HG03064 (cell line): Measurements from ENCODE around the gene KRT4.

ENCODE experiments used
- ATAC-seq: cut with Tn5 transposase; IDR thresholded peaks from one replicate; pipeline ENCODE4 v1.9.1; 2021; ENCODE audit warnings: low read depth; ENCODE audit not compliant: unreplicated experiment

Gene KRT4

DNA sequence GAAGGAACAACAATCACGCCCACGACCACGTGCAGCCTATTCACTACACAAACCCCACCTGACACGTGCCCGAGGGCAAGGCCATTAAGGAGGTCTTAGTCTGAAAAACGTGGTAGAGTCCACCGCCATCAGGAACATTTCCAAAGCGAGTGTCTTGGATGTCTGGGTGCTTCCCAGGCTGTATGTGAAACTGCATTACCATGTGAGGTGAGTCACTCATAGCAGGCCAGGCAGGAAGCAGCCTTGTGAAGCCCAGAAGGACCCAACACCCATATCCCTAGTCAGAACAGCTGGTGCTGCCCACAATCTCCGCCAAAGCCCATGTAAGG is 23.5 kb upstream of the KRT4 start:
- ATAC-seq: no peak

DNA sequence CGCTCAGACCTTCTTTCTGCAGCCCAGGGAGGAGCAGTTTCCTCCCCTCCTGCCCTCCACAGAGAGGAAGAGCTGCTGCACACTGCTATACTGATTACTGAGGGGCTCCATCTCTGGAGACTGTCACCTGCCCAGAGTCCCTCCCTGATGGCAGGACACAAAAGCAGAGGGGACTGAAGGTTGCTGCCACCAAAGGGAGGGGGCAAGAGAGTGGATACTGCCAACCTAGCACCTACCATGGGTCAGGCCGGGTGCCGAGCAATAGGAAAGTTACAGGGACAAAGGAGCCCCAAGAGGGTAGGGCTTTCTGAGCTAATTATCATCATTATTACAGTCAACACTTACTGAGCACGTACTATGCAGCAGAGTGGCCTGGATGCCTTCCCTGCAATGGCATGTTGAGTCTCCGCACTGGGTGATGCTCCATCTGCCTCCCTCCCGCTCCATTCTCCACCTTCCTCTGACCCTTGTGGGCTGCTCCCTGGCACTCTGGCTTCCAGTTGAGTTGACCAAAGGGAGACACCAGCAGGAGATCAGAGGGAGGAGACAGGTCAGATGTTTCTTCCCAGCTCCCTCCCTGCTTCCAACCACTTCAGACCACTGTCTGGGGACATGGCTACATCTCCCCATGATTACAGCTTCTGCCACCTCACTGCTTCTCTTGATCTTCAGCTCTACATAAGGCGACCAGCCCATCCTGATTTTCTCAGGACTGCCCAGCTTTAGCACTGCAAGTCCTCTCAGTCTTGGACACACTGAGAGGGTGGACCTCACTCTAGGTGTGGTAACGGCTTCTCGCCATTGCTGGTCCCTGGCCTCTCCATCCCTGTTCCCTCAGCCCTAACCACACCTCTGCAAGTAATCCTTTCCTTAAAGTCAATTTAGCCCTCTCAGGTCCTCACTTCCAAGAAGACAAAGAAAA is 22.8 kb upstream of the KRT4 start:
- ATAC-seq: no peak

DNA sequence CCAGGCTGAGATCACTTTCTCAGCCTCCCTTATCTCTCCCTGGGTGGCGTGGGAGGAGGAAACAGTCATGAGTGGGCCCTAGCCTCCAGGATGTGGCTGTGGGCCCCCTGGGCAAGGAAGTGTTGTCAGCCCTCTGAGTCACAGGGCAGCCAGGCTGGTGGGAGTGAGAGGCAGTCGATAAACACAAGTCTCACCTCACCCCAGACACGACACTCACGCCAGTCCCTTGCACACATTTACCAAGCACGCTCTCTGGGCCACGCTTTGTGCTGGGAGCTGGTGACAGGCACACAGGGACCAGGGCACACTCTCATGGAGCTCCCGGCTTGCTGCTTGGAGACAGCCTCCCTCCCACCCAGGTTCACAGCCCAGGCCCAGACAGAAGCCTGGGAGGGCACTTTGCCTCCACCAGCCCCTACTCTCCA is 22.1 kb upstream of the KRT4 start:
- ATAC-seq: no peak

DNA sequence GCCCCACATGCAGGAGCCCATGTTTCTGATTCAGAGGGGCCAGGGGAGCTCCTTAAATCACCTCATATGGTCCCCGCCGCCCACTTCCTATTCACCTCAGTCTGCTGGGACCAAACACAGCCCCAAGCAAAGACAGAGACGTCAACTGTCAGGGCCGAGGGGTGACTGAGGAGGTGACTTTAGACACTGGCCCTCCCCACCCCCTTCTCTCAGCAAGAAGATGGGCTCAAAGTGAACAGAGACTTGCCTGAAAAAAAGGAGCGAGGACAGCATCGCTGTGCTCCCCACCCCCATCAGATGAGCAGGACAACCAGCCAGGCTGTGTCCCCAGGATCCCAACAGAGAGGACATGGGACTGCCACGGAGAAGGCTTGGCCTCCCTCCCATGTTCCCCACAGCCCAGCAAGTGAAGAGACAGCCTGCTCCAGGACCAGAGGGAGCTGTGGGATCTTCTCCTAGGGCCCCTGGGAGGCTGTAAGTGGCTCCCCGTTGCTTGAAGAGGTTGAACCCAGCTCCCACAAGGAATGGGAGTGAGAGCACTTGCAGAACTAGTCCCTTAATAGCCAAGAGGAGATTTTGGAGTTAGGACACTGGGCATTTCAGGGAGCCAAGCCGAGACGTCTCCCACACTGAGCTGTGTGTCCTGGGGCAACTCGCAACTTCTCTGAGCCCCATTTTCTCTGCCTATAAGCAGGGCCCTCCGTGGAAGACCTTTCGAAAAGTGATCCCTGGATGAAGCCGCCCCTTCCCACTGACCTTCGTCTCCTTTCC is 21.5 kb upstream of the KRT4 start:
- no peak for ATAC-seq

DNA sequence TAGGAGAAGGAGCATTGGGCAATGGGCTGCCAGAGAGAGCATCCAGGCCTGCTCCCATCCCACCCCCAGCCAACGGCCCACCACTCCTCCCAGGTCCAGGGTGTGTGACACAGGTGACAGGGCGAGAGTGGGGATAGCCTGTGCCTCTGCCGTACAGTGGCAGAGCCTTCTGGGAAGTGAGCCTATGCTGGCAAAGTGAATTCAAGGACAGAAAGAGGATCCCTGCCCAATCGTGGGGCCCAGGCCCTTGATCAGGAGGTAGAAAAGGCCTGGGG is 20.7 kb upstream of the KRT4 start:
- no peak for ATAC-seq

DNA sequence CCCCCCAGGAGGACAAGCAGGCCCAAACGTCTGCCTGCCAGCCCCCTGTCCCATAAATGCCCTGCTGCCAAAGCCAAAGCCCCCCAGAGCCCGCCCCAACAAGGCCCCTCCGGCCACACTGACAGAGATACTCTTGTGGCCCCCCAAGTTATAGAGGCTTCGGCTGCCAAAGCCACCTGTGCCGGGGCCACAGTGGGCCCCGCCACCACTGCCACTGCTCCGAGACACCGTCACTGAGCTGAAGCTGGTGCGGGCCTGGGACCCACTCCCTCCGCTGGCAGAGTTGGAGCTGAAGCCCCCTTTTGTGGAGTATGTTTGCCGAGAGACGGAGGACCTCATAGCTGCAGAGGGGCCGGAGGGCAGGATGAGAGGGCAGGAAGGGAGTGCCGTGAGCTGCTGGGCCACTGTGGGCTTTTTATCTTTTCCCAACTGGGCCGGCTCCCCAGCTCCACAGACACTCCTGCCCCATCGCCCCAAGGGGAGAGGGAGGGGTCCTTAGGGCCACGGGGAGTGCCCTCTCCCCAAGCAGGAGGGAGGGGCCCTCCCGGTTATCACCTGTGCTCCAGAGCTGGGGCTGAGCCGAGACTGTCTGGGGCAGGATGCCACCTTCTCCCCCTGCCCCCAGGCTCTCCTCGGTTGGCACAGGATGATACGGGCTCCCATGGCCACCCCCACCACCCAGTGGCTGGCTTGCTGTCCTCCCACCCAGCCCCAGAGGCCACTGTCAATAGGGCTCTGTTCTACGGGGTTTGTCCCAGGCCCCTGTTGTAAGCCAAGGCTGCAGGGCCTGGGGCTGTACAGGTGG is 20.2 kb upstream of the KRT4 start, which contains the start of gene KRT79:
KRT79 (minus strand) TSS at position 390 of the 805 bp plus-strand sequence; CDS start at position 339, 51 bp downstream.
- ATAC-seq: no peak

DNA sequence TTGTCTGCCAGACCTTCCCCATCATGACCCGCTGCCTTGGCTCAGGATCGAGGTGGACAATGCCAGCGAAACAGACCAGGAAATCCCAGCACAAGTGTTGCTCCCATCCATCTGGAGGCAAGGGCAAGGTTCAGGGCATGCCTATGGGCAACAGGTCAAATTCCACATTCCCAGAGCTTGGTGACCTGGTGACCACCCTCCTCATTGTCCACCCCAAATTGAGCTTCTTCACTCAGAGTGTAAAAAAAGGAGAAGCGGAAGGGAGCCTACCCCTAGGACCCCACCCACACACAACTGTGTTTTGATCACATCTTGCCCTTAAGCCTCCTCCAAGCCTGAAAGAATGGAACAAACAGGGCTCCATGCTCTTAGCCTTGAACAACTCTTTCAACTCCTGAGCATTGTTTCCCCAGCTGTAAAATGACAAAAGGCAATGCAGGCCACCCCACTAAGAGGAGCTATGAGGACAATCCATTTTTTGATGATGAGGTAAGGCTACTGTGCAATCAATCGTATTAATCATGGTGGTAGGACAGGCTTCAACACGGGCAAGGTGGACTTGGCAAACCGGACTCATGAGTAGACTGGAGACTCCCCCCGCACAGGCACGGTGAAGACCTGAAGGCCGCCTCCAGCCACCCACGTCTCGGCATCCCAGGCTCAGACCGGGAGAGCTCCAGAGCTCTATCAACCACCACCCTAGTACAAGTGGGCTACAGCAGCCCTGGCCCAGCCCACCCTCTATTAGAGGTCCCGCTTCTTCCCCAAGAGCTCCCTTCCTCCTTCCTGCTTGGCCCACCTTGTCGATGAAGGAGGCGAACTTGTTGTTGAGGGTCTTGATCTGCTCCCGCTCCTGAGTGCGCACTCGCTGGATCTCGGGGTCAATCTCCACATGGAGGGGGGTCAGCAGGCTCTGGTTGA is 19.3 kb upstream of the KRT4 start:
- no peak for ATAC-seq

DNA sequence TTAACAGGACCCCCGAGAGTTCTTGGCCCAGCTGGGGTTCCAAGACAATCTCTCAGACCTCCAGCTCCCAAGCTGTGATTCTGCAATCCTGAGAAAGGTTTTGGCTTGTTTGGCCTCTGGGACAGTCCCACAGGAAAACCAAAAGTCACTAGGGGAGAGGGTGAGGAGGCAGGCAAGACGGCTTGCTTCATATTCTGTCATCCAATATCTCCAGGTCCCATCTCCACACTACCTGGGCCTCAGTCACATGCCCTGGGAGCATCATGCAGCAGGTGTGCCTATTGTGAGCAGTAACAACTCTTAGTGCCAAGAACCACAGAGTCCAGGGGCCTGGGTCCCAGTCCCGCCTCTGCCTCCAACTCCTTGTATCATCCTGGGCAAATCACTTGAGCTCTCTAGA is 18.5 kb upstream of the KRT4 start:
- ATAC-seq: no peak

DNA sequence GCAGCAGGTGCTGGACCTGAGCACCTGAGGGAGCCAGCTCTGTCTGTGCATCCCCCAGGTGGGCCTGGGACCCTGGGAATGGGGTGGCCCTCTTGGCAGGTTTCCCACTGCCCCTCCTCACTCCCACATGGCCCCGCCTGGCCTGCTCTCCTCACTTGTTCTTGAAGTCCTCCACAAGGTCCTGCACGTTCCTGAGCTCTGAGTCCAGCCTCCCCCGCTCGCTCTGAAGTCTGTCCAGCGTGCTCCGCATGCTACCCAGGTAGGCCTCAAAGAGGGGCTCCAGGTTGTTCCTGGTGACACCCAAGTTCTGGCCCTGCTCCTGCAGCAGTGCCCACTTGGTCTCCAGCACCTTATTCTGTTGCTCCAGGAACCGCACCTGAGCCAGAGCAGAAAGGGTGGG is 17.3 kb upstream of the KRT4 start:
- no peak for ATAC-seq

DNA sequence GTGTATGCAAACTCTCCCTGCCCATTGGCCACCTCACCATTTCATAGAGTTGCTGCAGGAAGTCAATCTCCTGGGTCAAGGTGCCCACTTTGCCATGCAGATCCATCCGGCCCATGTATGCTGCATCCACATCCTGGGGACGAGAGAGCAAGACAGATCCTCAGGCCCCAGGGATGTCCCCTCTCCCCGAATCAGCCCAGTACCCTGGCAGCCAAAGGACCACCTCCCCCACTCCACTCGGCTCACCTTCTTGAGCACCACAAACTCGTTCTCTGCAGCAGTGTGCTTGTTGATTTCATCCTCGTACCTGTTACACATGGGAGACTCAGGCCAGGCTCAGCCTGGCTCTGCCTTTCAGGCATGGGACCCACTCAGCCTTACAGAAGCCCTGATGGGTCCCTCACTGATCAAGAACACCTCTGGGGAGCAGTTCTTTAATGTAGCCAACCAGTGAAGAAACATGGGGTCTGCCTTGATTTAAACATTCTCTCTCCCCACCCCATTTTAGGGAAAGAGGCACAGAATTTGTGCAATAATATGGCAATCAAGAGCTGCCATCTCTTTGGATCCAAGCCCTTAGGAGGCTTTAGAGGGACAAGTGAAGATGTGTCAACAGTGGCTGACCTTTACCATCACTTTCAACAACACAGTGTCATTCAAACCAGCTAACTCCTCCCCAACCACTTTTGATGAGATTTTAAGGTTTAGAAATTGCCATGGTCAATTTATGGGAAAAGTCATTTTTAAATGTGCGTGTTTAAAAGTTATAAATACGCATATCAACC is 16.3 kb upstream of the KRT4 start:
- ATAC-seq: no peak

DNA sequence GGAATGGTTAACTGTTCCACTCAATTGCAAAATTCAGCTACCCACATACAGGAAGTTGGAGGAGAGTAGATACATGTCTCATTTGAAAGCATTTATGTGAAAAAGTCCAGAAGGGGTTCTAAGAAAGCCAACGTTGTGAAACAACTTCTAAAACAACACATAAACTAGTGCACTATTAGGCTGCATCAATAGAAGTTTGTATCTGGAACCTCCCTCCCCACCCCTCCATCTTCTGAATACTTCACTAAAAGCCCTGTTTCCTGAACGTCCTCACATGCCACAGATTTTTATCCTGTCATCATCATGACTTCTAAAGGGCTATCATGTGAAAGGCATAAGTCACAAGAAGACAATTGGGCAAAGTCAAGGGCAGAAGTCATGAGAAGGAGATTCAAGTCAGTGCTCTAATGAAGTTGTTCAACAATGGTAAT is 14.7 kb upstream of the KRT4 start:
- ATAC-seq: no peak

DNA sequence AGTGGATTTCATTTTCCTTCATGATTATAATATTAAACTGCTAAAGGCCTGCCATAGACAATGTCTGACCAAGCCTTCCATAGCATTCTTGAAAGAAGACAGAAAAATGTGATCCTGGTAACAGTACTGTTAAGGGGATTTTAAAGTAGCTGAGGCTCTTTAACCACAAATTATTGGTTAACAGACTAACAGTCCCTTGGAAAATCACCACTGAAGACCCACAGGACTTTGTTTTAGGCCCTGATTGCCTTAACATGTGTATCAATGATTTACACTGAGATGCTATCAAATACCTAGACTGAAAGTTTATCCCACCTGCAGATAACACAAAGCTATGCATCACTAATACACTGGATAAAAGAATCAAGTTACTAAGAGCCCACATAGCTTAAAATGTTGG is 14.2 kb upstream of the KRT4 start:
- no peak for ATAC-seq

DNA sequence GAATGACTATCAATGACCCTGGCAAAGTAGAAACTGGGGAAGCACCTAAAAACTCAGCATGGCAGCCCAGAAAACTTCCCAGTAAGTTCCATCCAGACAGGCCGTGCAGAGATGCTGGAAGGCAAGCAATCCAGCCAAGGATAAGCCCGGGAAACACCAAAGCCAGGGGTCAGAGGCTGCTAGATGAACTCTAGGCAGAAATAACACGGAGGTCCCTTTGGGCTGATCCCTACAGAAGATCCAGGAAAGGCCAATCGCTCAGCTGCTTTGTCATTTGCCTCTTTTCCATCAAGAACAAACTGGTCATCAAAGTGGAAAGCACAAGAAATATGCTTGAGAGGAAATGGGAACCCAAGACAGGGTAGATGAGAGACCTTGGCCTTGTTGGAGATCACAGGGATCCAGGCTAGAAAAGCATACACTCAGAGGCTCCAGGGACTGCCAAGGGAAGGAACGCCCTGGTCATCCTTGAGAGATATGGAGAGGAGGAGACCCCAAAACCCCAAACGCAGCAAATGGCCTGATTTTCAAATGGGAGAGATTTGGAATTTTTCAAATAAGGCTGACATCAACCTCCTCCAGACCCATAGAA is 13.7 kb upstream of the KRT4 start:
- ATAC-seq: no peak

DNA sequence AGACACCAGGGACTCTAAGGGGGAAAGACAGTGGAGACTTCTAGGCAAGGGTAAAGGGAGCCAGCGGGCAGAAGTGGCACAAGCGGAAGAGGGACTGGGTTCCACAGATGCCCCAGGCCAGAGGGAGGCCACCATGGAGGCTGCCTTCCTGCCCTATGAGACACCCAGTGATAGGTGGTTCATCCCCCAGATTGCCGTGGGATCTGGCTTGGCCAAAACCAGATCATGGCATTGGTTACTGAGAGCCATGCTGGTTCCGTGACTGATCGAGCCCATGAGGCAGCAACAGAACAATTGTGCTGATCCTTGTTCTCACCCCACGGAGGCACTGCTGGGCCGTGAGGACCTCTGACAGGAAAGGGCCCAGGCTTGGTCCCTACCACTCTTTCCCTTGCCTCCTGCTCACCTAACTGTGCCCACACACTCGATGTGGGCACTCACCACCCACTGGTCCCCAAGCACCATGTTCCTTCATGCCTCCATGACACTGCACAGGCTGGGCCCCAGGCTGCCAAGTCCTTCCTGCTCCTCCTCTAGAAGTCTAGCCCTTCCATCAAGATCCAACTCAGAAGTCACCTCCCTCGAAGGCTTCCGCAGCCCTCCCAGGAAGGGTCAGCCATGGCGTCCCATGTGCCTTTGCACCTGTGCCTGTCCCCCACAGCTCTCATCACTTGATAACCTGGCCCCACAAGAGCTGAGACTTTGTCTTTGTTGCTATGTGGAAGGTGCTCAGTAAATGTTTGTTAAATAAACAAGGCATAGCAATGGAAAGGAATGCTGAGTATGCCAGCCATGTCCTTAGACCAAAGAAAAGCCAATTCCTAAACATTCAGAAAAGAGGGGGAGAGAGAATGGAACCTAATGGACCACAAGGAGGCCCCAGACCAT is 12.9 kb upstream of the KRT4 start:
- ATAC-seq: no peak

DNA sequence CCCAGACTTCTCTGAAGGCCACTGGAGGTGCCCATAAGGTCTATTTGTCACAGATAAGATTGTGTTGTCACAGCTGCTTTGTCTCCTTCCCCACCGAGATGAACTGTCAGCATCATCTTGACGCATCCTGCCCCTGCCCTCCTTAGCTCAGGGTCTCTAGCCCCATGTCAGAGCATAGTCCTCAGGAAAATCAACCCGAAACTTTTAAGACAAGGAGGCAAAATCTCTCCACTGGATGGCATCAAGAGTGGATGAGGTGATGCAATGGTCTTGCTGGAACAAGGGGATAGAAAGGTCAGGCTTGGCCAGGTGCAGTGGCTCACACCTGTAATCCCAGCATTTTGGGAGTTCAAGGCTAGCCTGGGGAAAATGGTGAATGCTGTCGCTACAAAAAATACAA is 12.0 kb upstream of the KRT4 start:
- ATAC-seq: no peak

DNA sequence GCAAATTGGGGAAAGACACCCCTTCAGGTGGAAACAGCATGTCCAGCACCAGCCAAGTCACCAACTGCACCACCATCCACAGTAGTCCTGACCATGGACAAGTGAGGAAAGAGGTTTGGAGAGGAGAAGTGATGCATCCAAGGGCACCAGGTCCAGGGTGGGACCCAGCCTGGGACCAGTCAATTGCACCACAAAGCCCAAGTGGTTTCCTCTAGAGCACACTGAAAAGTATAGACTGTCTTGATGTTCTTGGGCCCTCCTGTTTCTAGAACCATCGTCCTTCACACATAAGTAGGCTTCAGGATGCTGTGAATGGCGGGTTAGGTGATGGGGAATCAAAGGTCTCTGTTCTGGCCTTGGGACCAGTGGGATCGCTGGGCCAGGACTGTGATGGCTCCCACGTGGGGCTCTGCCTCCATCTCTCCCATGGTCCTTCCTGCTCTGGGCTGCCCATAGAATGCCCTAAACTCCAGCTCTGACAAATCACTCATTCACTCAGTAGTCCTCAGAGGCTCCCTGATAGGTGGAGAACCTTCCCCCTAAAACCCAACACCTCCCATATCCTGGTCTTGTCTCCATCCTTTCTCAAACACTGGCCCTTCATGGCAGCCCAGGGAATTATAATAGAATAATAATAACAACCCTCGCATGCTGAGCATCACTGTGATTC is 11.0 kb upstream of the KRT4 start:
- no peak for ATAC-seq

DNA sequence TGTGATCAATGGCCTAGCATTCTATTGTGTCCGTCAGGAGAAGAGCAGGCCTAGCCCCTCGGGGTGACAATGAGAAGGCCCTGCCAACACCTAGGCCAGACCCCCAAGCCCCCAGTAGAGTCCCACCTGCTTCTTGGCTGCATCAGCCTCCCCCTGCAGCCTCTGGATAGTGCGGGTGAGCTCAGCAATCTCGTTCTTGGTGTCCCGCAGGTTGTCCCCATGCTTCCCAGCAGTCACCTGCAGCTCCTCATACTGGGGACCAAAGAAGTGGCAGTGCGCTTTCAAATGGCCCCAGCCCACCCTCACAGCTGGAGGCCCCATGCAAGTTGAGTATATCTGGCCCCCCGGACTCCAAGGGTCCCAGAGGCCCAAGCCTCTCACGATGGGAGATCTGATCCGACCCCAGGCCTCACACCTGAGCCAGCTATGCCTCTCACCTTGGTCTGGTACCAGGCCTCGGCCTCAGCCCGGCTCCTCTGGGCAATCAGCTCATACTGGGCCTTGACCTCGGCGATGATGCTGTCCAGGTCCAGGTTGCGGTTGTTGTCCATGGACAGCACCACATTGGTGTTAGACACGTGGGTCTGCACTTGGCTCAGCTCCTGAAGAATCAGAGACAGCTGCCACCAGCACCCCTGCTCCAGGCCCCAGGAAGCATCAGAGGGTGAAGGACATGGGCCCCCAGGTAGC is 10.0 kb upstream of the KRT4 start:
- ATAC-seq: no peak
